ENCODE results near the gene PRR32.
"Not testable (repeated sequence)": the region's sequence is repeated elsewhere in the genome, so short reads cannot be mapped to it uniquely, and the experiment has no call there.

Gene PRR32, protein sequence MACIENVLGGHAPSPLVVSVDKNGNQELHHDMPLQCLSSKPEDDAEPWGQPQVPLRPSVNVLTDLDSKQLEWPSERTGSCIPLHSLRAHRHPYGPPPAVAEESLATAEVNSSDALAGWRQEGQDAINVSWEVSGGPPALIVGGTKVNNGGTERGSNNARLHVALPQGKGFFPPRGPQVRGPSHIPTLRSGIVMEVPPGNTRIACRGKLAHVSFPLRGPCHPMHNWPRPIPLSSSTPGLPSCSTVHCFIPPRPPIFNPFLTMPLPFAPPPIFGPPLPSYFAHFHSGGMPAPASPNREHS

DNA sequence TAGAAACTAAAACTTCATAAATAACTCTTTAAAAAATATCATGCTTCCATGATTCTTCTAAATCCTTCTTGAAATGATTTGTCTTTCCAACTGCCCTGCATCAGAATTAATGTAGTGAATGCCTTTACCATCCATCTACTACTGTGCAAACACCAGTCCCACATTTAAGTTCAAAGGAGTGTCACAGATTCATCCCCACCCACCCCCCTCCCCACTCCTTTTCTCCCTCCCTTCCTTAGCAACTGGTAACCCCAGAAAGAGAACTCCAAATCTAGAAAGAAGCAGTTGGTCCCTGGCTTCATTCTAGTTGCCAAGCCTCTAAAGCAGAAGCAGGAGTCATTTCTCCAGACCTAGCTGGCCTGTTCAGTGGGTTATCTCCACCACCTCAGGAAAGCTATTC, at the start of gene PRR32:
Gene PRR32, plus strand, starts transcription at position 301 of the 400 bp plus-strand sequence. CDS start 115 bp downstream, outside the sequence.
- no peak for DNase-seq

DNA sequence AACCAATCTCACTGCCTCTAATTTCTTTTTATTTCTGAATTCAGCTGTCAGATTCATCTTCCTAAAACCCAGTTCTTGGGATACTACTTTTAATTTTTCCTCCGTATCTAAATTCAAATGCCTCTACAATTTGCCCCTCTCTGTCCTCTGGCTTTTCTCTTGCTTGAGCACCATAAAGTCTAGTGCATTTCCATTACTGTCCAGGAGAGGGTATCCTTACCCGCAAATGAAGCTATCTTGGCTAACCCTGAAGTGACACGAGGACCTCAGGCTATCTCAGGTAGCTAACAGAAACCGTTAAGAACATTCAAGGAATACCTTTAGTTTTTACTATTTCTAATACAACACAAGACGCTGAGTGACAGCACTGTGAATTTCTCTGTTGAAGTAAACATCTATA, 49.4 kb upstream of the PRR32 start:
- peak in 2 of 56 donors; percentile 0 to 1 for DNase-seq

DNA sequence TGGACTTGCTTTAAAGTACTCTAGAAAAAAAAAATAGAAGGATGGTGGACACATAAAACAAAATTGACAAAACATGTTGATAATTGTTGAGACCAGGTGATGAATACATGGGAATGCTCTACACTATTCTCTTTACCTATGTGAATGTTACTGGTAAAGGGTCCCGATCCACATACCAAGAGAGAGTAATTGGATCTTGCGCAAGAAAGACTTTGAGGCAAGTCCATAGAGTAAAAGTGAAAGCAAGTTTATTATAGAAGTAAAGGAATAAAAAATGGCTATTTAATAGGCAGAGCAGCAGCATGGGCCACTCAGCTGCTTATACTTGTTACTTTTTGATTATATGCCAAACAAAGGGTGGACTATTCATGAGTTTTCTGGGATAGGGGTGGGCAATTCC, 34.0 kb upstream of the PRR32 start:
- DNase-seq = no peak

DNA sequence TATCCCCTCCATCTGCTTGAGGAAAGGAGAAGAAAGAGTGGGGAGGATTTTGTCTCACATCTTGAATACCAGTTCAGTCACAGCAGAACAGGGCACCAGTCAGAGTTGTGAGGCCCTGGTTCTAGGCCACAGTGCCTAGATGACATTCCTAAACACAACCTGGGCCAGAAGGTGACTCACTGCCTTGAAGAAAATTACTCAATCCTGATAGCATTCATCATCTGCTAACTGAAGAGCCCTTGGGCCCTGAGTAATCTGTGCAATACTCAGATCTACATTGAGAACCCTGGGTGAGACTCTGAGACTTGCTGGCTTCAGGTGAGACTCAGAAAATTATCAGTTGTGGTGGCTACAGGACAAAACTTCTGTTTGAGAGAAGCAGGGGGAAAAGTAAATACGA, 20.5 kb upstream of the PRR32 start:
- DNase-seq = no peak

DNA sequence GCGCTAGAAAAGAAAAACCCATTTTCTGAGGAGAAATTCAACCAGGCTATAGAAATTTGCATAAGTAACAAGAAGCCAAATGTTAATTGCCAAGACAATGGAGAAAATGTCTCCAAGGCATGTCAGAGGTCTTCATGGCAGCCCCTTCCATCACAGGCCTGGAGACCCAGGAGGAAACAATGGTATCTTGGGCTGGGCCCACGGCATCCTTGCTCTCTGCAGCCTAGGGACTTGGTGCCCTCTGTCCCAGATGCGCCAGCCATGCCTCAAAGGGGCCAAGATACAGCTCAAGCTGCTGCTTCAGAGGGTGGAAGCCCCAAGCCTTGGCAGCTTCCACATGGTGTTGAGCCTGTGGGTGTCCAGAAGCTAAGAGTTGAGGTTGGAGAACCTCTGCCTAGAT, 12.7 kb upstream of the PRR32 start:
- DNase-seq = not testable (repeated sequence)

DNA sequence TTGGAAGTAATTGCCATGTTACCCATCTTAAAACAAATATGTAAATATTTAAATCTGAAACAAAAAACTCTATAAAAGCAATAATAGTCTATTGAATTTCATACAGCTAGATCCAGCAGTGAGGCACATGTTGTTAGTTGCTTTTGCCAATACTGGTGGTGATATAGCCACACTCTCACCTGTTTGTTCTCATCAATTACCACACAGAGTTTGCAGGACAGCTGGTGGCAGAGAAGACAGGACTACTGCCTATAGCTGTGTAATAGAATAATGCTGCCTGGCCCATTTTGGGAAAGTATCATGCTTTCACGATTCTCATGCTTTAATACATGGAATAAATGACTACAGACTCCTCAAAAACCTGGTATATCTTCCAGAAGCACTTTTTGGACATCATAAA, 3.7 kb upstream of the PRR32 start:
- DNase-seq = no peak

DNA sequence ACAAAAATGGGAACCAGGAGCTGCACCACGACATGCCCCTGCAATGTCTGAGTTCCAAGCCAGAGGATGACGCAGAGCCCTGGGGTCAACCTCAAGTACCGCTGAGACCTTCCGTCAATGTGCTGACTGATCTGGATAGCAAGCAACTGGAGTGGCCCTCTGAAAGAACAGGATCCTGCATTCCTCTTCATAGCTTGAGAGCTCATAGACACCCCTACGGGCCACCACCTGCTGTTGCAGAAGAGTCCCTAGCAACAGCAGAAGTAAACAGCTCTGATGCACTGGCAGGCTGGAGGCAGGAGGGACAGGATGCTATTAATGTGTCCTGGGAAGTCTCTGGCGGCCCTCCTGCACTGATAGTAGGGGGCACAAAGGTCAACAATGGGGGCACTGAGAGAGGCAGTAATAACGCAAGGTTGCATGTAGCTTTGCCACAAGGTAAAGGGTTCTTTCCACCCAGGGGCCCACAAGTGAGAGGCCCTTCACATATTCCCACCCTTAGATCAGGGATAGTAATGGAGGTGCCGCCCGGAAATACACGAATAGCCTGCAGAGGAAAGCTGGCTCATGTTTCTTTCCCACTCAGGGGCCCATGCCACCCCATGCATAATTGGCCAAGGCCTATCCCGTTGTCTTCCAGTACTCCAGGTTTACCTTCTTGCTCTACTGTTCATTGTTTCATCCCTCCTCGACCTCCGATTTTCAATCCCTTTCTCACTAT, 1.3 kb downstream of the PRR32 start:
- no peak for DNase-seq

DNA sequence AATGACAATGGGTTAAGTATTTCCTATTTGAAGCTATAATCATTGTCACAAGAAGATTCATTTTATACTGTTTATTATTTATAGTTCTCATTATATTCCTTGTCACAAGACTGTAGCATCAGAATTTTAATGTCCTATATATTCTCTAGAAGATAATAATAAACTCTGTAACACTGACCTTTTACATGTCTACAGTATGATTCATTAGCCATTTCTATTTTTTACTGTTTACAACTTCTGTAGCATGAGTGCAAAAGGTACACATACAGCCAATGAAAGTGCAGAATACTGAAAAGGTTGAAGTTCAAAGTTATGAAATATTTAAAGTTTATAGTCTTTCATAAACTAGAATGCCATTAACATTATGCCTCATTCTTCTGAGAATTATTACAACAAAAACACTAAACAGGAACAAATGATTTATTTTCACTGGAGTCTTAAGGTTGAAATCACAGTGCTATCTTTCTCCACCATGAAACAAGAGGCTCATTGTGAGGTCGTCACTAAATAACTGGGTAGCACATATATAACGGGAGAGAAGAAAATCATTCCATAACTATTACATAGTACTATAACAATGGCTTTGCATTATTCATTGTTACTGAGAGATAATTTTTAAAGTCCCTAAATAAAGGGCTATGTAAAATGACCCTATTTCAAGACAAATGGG, 4.9 kb downstream of the PRR32 start:
- no peak for DNase-seq

DNA sequence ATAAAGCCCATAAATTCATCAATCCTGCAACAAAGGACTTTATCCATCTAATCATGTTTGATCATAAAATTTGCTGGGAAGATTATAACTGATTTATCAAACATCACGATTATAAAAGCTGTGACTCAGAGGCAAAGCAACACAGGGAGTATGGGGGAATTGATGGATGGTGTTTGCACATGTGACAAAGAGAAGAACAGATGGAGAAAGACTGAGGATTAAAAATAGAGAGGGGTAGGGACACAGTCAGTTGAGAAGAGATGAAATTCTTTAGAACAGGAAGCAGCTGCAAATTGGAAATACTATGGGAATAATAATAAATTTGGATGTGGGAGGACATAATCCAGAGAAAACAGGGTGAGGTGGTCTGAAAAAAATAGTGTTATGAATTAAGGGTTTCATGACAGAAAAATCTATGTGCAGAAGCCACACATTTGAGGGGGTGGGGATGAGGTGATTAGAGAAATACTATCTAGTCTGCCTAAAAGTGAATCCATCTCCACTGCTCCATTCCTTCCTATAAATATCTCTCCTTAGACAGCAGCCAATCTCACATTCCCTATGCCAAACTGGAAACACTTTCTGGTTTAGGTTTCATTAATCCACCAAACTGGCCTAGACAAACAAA, 6.2 kb downstream of the PRR32 start:
- no peak for DNase-seq

DNA sequence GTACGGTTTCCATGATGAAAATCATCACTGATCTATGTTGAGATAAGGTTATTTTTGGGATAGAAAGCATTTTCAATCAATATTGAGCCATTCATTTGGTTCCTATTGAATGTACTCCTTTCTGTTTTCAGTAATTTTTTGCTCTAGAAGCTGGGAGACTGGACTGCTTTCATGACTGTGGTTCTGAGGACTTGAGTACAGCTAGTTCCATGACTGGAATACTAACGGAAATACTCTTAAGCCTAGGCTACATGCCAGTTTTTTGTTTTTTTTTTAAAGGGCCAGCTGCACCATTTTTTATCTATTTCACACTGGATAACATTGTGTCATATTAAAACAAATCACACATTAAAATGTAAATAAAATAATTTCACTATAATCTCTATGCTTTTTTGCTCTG, 16.7 kb downstream of the PRR32 start:
- DNase-seq = no peak

DNA sequence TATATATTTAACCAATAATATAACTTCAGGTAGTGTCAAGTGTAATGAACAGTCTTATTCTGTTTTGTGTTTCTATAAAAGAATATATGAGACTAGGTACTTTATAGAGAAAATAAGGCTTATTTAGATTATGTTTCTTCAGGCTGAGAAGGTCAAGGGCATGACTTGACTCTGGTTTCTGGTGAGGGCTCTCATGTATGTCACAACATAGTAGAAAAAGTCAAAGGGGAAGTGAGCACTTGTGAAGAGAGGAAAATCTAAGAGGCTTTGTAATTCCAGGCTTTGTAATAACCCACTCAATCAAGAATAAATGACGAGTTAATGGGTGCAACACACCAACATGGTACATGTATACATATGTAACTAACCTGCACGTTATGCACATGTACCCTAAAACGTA, 27.6 kb downstream of the PRR32 start:
- DNase-seq = no peak

DNA sequence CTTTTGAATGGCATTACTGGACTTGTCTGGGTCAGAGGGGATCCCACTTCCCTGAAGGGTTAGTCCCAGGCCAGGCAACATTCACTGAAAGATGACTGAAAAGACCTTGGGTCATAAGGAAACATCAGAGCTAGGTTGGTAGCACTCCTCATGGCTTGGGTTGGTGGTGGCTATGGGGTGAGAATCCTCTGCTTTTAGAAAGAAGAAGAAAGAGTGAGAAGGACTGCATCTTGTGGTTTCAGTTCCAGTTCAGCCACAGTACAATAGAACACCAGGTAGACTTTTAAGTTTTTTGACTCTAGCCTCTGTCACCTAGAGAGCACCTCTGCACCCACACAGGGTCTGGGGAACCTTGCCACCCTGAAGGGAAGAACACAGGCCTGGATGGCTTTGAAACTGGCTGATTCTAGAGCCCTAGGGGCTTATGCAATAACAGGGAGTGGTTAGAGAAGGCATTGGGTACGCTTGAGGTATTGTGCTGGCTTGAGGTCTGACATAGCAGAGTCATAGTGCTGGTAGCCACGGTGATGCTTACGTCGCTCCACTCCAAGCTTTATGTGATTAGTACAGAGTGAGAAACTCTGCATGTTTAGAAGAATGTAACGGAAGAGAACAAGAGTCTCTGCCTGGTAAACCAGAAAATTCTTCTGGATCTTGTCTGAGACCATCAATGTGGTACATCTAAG, 36.5 kb downstream of the PRR32 start:
- no peak for DNase-seq
